PFSK-1 (cell line): ENCODE results near the gene FLCN.

Experiments used
- FOXP2 ChIP-seq: optimal IDR thresholded peaks from 2 replicates; pipeline ENCODE3; 2011; ENCODE audit warnings: borderline replicate concordance, control low read depth, inconsistent platforms; ENCODE audit not compliant: insufficient read depth; ENCODE audit errors: extremely low read length, extremely low read depth
- POLR2AphosphoS5 ChIP-seq: IDR thresholded peaks from 2 replicates; pipeline ENCODE4 v1.6.1; 2012; ENCODE audit warnings: low read depth, mild to moderate bottlenecking, control low read depth, low read length, moderate library complexity
- REST ChIP-seq, 2 experiments: IDR thresholded peaks; 2 replicates each; pipeline versions ENCODE4 v1.6.1 to v1.8.0; 2011 to 2012; ENCODE audit warnings: low read depth in 2 of 2, low read length in 2 of 2, control low read depth in 1 of 2, inconsistent platforms in 1 of 2, mild to moderate bottlenecking in 1 of 2, moderate library complexity in 1 of 2; ENCODE audit not compliant: insufficient read depth in 1 of 2
- SIN3A ChIP-seq: IDR thresholded peaks from 2 replicates; pipeline ENCODE4 v1.6.1; 2012; ENCODE audit warnings: mild to moderate bottlenecking, low read length, moderate library complexity, borderline replicate concordance; ENCODE audit not compliant: insufficient read depth
- TAF1 ChIP-seq: IDR thresholded peaks from 2 replicates; pipeline ENCODE4 v1.6.1; 2012; ENCODE audit warnings: low read length, control low read depth, borderline replicate concordance; ENCODE audit not compliant: insufficient read depth

Gene FLCN

GRCh38 chr17:17175340-17175739, 61.6 kb downstream of the FLCN start:
- no peak for TF ChIP-seq REST (IDR thresholded peaks at IDR 0.05; ENCODE audit: insufficient read depth in 1 of 2, low read depth in 2 of 2, low read length in 2 of 2)
- TF ChIP-seq POLR2AphosphoS5: no peak
- no peak for TF ChIP-seq SIN3A
- TF ChIP-seq TAF1: no peak
- no peak for TF ChIP-seq FOXP2

- TF ChIP-seq FOXP2: no peak
These were observed 63.0 kb downstream of the FLCN start for GRCh38 chr17:17173921-17174320.

GRCh38 chr17:17172990-17173389, 64.0 kb downstream of the FLCN start:
- TF ChIP-seq FOXP2: no peak
- TF ChIP-seq SIN3A: no peak
- no peak for TF ChIP-seq TAF1
- no peak for TF ChIP-seq POLR2AphosphoS5
- TF ChIP-seq REST (IDR thresholded peaks at IDR 0.05; ENCODE audit: insufficient read depth in 1 of 2, low read depth in 2 of 2, low read length in 2 of 2): no peak

GRCh38 chr17:17172001-17172939, 64.7 kb downstream of the FLCN start:
- no peak for TF ChIP-seq TAF1
- no peak for TF ChIP-seq REST (IDR thresholded peaks at IDR 0.05; ENCODE audit: insufficient read depth in 1 of 2, low read depth in 2 of 2, low read length in 2 of 2)
- no peak for TF ChIP-seq FOXP2
- no peak for TF ChIP-seq SIN3A
- no peak for TF ChIP-seq POLR2AphosphoS5

- TF ChIP-seq SIN3A: no peak
- no peak for TF ChIP-seq FOXP2
- no peak for TF ChIP-seq REST (IDR thresholded peaks at IDR 0.05; ENCODE audit: insufficient read depth in 1 of 2, low read depth in 2 of 2, low read length in 2 of 2)
- no peak for TF ChIP-seq POLR2AphosphoS5
- TF ChIP-seq TAF1: no peak
These were observed 65.8 kb downstream of the FLCN start for GRCh38 chr17:17171186-17171585.
